ENCODE results near the gene HOXA10.
A peak's percentile ranks its signal among the peaks of the same experiment; 100 is the strongest.

The HOXA10 gene

GRCh38 chr7:27189997-27190748, 16.1 kb upstream of the HOXA10 start:
- no peak for DNase-seq (ENCODE audit: low spot score)

DNA sequence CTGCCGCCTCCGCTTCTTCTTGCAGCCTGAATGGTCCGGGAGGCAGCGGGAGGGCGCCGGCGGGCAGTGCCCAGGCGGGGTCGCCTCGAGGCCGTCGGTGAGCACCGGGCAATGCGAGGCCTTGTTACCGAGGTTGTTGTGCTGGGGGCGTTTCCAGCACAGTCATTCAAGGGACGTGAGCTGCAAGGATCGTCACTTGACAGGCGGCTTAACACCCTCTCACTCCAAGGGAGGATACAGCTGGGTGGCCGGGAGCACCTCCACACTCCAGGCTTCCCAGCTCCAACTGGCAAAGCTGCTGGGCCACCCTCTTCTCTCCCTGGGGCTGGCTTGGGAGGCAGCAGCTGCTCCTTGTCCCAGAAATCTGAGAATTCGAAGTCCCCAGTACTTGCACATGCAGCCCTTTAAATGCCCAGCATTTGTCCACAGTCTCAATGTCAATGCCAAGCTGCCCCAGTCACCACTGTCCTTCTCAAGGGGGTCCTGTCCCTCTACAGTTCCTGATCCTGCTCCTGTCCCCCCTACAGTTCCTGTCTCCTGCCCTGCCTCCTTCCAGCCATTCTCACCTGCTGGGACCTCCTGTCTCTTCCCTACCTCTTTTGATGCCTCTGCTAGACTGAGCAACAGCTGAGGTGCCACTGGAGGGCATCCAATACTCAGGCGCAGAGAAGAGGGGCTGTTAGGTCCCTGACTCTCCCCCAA, 15.3 kb upstream of the HOXA10 start:
- no peak for DNase-seq (ENCODE audit: low spot score)

- no peak for DNase-seq (ENCODE audit: low spot score)
Measured at GRCh38 chr7:27188386-27189294, 14.5 kb upstream of the HOXA10 start.

DNA sequence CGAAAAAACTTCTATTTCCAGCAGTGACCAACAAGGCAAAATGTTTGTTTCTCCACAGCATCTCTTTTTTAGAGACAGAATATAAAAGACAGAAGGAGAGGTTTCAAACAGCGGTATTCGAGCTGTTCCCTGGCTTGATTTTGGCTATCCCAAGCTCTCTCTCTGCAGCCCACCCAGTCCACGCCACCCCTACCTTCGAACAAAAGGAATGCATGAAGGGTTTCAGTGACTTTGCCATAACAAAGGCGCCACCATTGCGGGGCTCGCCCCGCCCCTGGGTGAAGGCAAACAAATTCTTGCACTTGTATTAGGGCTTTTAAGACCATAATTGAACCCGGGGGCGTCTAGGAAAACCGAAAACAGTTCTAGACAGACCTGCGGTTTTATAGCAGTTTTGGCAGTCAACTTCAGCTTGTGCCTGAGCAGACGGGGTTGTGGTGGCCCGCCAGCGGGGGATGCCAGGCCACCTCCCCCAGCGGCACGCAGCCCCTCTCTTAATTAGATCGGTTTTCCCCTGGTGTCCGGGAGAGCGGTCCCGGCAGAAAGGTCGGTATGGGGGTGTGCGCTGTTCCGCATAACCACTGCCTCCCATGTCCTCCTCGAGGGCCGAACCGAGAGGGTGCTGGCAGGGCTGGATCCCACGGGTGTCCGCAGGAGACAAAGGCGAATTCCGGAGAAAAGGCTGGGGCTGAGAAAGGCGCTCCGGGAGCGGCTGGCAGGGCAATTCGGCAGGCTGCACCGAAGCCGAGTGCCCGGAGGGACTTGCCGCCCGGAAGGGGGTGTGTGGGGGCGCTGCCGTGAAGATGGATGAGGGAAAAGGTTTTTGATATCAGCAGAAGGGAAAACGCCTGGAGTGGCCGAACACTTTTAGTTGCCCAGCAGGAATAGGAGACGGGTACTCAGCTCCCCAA, 13.6 kb upstream of the HOXA10 start:
- DNase-seq (ENCODE audit: low spot score) = no peak

DNA sequence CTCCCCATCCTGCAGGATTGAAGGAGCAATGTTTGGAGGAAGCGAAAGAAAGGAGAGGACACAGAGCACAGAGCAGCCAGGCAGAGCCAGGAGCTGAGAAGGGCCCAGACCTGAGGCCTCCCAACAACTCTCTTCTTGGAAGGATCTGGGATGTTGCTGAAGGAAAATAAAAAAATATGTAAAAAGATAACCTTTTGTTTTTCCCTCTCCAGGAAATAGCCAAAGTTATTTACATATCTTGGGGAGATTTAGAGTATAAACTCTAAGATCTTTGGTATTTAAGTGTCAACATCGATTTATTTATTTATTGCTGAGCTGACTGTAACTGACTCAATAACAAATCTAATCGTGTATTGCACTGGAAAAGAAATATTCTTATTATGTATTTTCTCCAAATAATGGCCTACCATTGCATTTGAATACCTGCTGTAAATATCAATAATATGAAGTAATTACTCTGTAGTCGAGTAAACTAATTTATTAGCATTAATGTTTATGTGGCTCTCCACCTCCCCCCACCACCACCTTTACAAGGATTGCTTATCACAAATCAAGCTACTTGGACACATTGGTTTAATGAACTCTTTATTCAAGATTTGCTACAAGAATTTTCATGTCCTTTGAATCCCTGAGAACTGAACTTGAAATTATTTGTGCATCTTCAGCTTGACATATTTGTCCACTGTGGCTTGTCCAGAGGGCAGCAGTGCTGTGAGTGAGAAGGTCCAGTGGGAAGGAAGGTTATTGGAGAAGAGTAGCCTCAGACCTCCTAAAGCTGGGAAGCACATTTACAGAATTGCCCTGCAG, 12.8 kb upstream of the HOXA10 start:
- no peak for DNase-seq (ENCODE audit: low spot score)

GRCh38 chr7:27185854-27186667, 11.9 kb upstream of the HOXA10 start:
- no peak for DNase-seq (ENCODE audit: low spot score)

GRCh38 chr7:27185013-27185853, 11.1 kb upstream of the HOXA10 start, which contains the start of gene HOXA11:
HOXA11 (minus strand) TSS chr7:27185232; CDS start chr7:27185144, 88 bp downstream.
- no peak for DNase-seq (ENCODE audit: low spot score)

GRCh38 chr7:27184337-27185012, 10.4 kb upstream of the HOXA10 start:
- no peak for DNase-seq (ENCODE audit: low spot score)

DNA sequence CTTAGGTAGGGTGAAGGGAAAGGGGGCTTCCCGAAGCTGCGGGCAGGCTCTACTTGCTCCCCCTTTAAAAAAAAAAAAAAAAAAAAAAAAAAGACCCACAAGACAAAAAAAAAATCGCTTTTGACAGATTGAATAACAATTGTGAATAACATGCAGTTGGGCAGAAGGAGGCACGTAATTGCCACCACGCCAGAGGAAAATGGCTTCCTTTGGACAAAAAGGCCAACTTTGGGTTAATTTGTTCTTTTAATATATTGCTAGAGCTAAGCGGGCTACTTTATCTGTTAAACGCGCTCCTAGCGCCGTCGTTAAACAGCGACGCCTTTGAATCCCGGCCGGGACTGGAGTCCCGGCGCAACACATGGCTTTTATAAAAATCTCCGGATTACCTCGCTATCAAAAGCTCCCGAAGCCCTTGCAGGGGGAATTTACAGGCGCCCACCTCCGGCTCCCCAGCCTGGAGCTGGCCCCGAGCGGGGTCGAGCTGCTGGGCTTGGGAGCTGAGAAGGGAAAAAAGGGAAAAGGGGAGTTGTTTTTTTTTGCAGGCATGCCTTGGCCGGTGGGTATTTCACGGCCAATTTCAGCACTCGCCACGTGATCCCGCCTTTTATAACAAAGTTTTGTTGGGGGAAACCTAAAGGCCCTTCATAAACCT, 9.7 kb upstream of the HOXA10 start:
- DNase-seq (ENCODE audit: low spot score) = no peak

DNA sequence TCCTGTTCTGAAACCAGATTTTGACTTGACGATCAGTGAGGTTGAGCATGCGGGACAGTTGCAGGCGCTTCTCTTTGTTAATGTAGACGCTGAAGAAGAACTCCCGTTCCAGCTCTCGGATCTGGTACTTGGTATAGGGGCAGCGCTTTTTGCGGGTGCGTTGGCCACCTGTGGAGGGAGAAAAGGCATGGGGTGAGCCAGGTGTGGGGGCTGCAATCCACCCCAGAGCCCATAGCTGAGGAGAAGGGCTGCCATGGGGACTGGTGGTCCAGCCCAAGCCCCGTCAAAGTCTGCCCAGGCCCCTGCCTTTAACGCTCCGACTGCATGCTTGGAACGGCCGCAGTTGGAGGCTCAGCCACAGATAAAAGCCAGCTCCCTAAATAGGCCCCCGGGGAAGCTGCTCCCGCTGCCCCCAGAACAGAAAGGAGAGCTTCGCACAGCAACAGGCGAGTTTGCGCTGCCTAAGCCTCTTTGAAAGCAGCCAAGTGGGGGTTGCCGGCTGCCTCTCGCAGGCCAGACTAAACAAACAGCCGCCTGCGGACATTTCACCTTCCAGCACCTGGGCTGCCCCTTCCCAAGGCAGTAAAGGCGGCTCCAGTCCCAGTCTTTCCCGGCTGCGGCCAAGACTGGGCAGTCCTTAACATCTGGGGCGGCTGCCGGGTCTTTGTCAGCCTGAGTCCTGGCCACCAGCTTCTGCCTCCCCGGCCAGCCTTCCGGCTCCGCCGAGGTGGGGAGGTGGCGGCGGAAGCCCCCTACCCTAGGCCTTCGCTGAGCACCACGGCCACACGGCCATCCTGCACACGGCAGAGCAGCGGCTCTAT, 9.0 kb upstream of the HOXA10 start:
- DNase-seq (ENCODE audit: low spot score) = no peak

GRCh38 chr7:27182285-27182841, 8.2 kb upstream of the HOXA10 start:
- DNase-seq (ENCODE audit: low spot score) = no peak

- no peak for DNase-seq (ENCODE audit: low spot score)
Measured at GRCh38 chr7:27181795-27182275, 7.7 kb upstream of the HOXA10 start.

DNA sequence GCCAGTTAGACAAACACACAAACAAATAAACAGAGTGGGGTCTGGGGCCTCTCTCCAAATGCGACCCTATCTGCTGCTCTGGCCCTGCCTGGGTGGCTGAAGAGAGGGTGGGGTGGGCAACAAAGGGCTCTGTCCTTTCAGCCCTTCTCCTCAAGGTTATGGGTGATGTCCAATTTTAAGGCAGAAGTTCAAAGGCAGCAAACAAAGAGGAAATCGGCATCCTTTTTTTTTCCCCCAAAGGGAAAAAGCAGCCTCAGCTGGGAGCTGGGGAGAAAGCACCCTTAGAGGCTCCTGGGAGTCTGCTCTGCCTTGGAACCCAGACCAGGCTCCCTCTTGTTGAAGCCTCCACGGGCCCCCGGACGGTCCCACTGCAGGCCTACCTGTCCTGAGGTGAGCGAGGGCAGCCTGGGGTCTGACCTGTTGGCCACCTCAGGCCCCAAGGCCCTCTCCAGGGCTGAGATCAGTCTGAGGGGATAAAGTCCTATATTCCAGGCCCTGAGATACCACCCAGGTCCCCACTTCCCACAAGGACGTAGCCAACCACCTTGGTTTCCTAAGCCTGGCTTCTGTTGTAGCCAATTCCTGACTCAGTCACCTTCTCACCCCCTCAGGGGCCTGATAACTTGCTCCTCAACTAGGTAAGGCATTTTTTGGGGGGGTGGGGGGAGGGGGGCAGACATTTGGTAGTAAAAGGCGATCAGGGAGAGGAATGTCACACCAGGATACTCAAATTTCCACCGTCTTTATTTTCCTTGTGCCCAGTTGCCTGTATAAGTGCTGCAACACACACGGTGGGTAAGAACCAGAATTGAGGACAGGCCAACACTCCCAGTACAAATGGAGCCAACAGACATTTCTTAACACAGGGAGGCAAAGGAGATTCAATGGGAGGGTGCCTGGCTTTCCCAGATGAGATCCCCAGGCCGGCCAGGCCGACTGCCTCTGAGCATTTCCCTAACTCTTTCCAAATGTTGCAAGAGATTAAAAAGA, 6.6 kb upstream of the HOXA10 start:
- no peak for DNase-seq (ENCODE audit: low spot score)

GRCh38 chr7:27179503-27180430, 5.6 kb upstream of the HOXA10 start:
- peak; percentile 62 for DNase-seq (ENCODE audit: low spot score)
